Testis (tissue), 3 donors: ENCODE measurements around the gene CDSN. TPM values are rescaled to one million over a fixed set of nuclear protein-coding genes. Genes with fewer than 3 reads are reported as not detected.

Experiments
- DNase-seq: peaks from one replicate; pipeline ENCODE4 v3.0.0-alpha.2; 2019
- H3K27ac ChIP-seq, 2 donors: fragments of 200-600 bp; sonication (generic); one replicate each; pipeline ENCODE4 v1.5.1; 2019
- H3K27me3 ChIP-seq: fragments of 200-600 bp; sonication (generic); one replicate; pipeline ENCODE4 v1.5.1; 2019
- H3K36me3 ChIP-seq: fragments of 200-600 bp; sonication (generic); one replicate; pipeline ENCODE4 v1.5.1; 2017; ENCODE audit warnings: low read depth; ENCODE audit errors: missing control alignments
- H3K4me1 ChIP-seq: fragments of 200-600 bp; sonication (generic); one replicate; pipeline ENCODE4 v1.5.1; 2019
- H3K4me3 ChIP-seq, 2 donors: fragments of 200-600 bp; sonication (generic); one replicate each; pipeline ENCODE4 v1.5.1; 2017 to 2019
- H3K9me3 ChIP-seq: fragments of 200-600 bp; sonication (generic); one replicate; pipeline ENCODE4 v1.5.1; 2017
- POLR2A ChIP-seq: fragments of 450-650 bp; IDR thresholded peaks from one replicate; pipeline ENCODE4 v1.6.1; 2017; ENCODE audit warnings: antibody characterized with exemption, mild to moderate bottlenecking, moderate library complexity
- WGBS, 2 donors: methylation state at CpG; one replicate each; pipeline ENCODE4 v1.1.5; 2018; 5-methylcytosine and 5-hydroxymethylcytosine counted together
- intact Hi-C: fragments of 100-400 bp; cut with DNase I; formaldehyde crosslinking; loops from one replicate; pipeline ENCODE4 v1.15.1; 2023; ENCODE audit warnings: low total_unique reads
- polyA plus RNA-seq: library from polyadenylated mRNA; stranded (reverse); fragments of 350-450 nt; fragmentation: Illumina TruSeq; extraction: RNeasy Lipid Tissue Mini Kit (QIAGEN cat#74804); gene quantifications from one replicate; pipeline ENCODE4 v1.2.3, GENCODE V29; 2014; ENCODE audit warnings: low read depth, low replicate concordance; ENCODE audit not compliant: insufficient read depth
- total RNA-seq, 2 donors: library from RNA; depleted of rRNA; stranded (reverse); fragments of >200 nt; gene quantifications; one replicate each; pipeline ENCODE4 v1.2.3, GENCODE V29; 2016
- TF ChIP-seq, protein P1 (sequence below), 3 experiments: fragments of 450-650 bp in 2 of 3; fragments of 200-600 bp in 1 of 3; sonication (generic) in 1 of 3; IDR thresholded peaks; one replicate each; pipeline ENCODE4 v1.5.1; 2016 to 2019; ENCODE audit warnings: antibody characterized with exemption in 3 of 3, mild to moderate bottlenecking in 2 of 3, moderate library complexity in 1 of 3

Gene CDSN
- total and polyA plus RNA-seq, 3 donors from 2014 or later = 0.06 to 0.32 TPM; not detected in 1

DNA sequence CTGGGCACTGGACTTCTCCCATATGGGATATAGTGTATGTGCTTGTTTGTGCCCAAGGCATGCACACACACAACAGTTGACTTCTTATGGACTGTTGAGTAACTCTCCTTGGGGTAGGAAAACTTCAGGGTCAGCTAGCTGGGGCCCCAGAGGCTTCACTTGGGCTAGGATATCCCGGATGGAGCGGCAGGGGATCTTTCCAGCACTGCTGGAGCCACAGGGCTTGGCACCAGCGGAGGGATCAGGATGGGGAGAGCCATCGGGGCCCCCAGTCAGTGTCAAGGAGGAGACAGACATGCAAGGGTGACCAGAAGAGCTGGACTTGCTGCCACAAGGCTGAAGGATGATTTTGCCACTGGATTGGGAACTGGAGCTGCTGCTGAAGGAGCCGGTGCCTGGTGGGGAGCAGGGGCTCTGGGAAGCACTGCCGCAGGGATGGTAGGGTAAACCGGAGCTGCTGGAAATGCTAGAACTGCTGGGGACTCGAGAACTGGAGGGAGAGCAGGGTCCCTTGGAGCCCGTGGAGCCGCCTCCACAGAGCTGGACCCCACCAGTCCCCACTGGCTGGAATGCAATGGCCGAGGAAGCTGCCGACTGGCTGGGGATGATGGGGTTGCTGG is 4.2 kb downstream of the CDSN start:
- intact Hi-C loops = no loop called here
- no peak for DNase-seq
- H3K27me3 ChIP-seq = no peaks in the 10 kb centered on the region
- H3K4me1 ChIP-seq = peaks cover 16% of the 10 kb centered on the region
- H3K36me3 ChIP-seq = no peaks in the 10 kb centered on the region
- no peaks in the 10 kb centered on the region for H3K9me3 ChIP-seq
- WGBS, 2 donors = 77 to 93% methylated on average over 11 to 12 of the region's 12 CpGs
- no peak overlapping the region for H3K27ac ChIP-seq
- no peak for TF ChIP-seq POLR2A
- TF ChIP-seq, protein P1, sequence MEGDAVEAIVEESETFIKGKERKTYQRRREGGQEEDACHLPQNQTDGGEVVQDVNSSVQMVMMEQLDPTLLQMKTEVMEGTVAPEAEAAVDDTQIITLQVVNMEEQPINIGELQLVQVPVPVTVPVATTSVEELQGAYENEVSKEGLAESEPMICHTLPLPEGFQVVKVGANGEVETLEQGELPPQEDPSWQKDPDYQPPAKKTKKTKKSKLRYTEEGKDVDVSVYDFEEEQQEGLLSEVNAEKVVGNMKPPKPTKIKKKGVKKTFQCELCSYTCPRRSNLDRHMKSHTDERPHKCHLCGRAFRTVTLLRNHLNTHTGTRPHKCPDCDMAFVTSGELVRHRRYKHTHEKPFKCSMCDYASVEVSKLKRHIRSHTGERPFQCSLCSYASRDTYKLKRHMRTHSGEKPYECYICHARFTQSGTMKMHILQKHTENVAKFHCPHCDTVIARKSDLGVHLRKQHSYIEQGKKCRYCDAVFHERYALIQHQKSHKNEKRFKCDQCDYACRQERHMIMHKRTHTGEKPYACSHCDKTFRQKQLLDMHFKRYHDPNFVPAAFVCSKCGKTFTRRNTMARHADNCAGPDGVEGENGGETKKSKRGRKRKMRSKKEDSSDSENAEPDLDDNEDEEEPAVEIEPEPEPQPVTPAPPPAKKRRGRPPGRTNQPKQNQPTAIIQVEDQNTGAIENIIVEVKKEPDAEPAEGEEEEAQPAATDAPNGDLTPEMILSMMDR (IDR thresholded peaks at IDR 0.05) = no peak
- no peak overlapping the region for H3K4me3 ChIP-seq

DNA sequence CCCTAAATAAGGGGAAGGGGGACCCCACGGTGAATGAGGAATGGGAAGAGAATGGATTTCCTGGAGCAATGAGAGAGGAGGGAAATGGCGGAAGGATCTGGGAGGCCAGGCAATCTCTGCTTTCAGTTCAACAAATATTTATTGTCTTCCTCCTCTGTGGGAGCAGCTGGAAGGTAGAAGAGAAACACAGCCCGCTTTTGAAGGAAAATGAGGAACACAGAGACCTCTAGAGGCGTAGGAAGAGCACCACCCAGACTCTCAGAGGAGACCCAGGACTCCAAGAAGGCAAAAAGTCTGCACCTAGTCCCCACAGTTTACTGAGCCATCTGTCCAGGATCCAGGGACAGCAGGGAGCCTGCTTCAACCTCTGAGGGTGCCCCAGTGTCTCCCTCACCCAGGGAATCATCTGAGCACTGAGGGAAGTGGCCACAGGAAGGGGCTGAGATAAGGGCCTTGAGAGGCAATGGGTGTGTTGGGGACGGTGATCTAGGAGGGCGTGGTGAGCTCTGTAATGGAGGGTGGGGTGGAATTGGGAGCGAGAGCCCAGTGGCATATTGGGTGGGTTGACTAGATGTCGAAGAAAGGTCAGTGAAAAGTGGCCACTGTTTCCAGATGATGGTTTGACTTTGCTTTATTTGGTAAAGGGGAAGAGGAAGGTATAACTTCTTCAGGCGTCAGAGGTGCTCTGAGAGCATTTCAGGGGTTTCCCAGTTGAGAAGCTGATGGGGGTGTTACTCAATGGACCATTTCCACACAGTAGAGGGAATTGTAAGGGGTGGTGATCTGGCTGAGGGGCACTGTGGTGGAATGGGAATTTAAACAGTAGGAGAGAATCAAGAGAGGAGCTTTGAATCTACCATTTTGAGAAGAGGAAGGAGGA is 5.0 kb downstream of the CDSN start:
- intact Hi-C loops = no loop called here
- peak overlapping the region in 1 of 2 donors; percentile 19 for H3K27ac ChIP-seq
- H3K4me3 ChIP-seq = no peak overlapping the region
- no peak for DNase-seq
- no peaks in the 10 kb centered on the region for H3K27me3 ChIP-seq
- 70 to 72% methylated on average over 9 of the region's 9 CpGs for WGBS, 2 donors
- H3K36me3 ChIP-seq = no peaks in the 10 kb centered on the region
- H3K9me3 ChIP-seq = no peaks in the 10 kb centered on the region
- peaks cover 16% of the 10 kb centered on the region for H3K4me1 ChIP-seq
- TF ChIP-seq POLR2A = no peak
- TF ChIP-seq, protein P1 (IDR thresholded peaks at IDR 0.05) = no peak

DNA sequence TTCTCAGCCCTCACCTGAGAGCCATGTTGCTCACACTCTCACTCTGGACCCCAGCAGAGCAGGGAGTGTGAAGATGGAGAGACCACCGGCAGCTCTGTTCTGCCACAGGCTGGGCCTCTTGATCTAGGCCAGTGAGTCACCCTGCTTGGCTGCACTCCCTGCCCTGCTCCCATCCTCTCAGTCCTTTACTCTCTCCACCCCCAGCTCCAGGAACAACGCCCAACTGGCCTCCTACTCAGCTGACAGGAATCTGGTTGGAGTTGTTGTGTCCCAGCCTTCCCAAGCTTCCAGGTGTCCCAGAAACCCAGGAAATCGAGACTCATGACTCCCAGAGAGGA is 5.7 kb downstream of the CDSN start, which contains the start of gene PSORS1C1:
TSS of gene PSORS1C1 (plus strand) at position 260 of the 338 bp plus-strand sequence. CDS start 14,833 bp downstream, outside the sequence.
- DNase-seq = peak; percentile 80
- Histone ChIP-seq H3K4me3 (no peak within 1 kb of the TSS), H3K36me3 (no peaks in the 10 kb centered on the region), H3K9me3 (no peaks in the 10 kb centered on the region), H3K4me1 (peaks cover 16% of the 10 kb centered on the region), H3K27ac (peak within 1 kb of the TSS in 1 of 2 donors; percentile 19), H3K27me3 (no peaks in the 10 kb centered on the region)
- intact Hi-C loops = no loop called here
- TF ChIP-seq, protein P1 (IDR thresholded peaks at IDR 0.05) = no peak
- TF ChIP-seq POLR2A = no peak
- WGBS, 2 donors = 29 to 34% methylated on average over 3 of the region's 3 CpGs

DNA sequence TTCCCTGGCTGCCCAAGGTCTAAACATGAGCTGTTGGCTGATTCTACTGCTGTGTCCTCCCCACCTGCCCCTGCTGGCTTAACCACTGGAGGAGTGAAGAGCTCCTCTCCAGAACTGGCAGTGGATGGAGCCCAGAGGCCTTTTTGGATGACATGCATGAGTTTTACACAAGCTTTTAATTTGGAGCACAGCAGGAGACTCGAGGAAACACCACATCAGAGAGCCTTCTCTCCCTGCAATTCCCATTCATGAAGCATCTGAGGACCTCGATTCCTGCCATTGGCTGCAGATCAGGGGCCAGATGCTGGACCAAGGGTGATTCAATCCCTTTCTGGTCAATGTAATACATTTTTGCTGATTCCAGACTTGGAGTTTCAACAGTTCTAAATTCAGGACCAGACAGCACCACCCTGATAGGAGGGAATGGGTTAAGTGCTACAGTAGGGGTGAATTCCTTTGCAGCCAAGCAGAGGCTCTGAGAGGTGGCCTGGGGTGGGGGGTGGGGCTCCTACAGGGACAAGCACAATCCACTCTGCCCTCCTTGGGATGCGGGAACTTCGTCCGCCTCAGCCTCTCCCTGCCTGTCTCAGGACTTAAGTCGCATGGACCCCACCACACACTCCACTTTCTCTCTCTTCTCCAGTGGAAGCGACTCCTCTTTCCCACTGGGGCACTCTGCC is 6.2 kb downstream of the CDSN start:
- WGBS, 2 donors = 64 to 90% methylated on average over 5 to 7 of the region's 7 CpGs
- no peaks in the 10 kb centered on the region for H3K9me3 ChIP-seq
- no peaks in the 10 kb centered on the region for H3K27me3 ChIP-seq
- DNase-seq = no peak
- no peak overlapping the region for H3K27ac ChIP-seq
- no peaks in the 10 kb centered on the region for H3K36me3 ChIP-seq
- H3K4me3 ChIP-seq = no peak overlapping the region
- TF ChIP-seq, protein P1 (IDR thresholded peaks at IDR 0.05) = no peak
- TF ChIP-seq POLR2A = no peak
- peaks cover 16% of the 10 kb centered on the region for H3K4me1 ChIP-seq
- intact Hi-C loops = no loop called here
